Activated naive CD4-positive, alpha-beta T cell treated with anti-CD3 and anti-CD28 coated beads for 36 hours (primary cell): ENCODE results near the gene NLRP12. TPM values are rescaled to one million over a fixed set of nuclear protein-coding genes. Genes with fewer than 3 reads are reported as not detected.

Source experiments
- CTCF ChIA-PET: fragments of 350-600 bp; sonication (Branson Sonifier 250); formaldehyde crosslinking; loops from one replicate; lab custom pipeline; 2021; ENCODE audit warnings: antibody characterized with exemption; lab: Charles Lee
- DNase-seq: peaks from one replicate; pipeline ENCODE4 v3.0.0-alpha.2; 2020
- H3K27ac Mint-ChIP-seq: one replicate; pipeline ENCODE4 v1.8.0; 2021; ENCODE audit warnings: mild to moderate bottlenecking, mixed read lengths
- H3K27me3 Mint-ChIP-seq: one replicate; pipeline ENCODE4 v1.8.0; 2021; ENCODE audit warnings: low read depth, mixed read lengths
- H3K36me3 Mint-ChIP-seq: one replicate; pipeline ENCODE4 v1.8.0; 2021; ENCODE audit warnings: low read depth, mixed read lengths
- H3K4me1 Mint-ChIP-seq: one replicate; pipeline ENCODE4 v1.8.0; 2021; ENCODE audit warnings: low read depth, mixed read lengths
- H3K4me3 Mint-ChIP-seq: one replicate; pipeline ENCODE4 v1.8.0; 2021; ENCODE audit warnings: mild to moderate bottlenecking, moderate library complexity, mixed read lengths
- H3K9me3 Mint-ChIP-seq: one replicate; pipeline ENCODE4 v1.8.0; 2021; ENCODE audit warnings: mixed read lengths
- intact Hi-C: fragments of 100-400 bp; cut with micrococcal nuclease; formaldehyde crosslinking; loops from one replicate; pipeline ENCODE4 v1.15.1; 2023
- total RNA-seq, 2 experiments: library from RNA; stranded (reverse); gene quantifications; one replicate each; pipeline ENCODE4 v1.2.3, GENCODE V29; 2021

The NLRP12 gene
- total RNA-seq, 2 experiments from 2014 or later, result not detected

- Mint-ChIP-seq H3K27me3 (peaks cover 32% of the 10 kb centered on the region), H3K4me3 (no peak overlapping the region), H3K9me3 (no peaks in the 10 kb centered on the region), H3K4me1 (peaks cover 4% of the 10 kb centered on the region), H3K27ac (no peak overlapping the region), H3K36me3 (no peaks in the 10 kb centered on the region)
- intact Hi-C loops, result no loop called here
- no peak for DNase-seq
- CTCF ChIA-PET, result interaction anchor here (1.2 kb wide), 1 partner anchor 197 kb away, joined by 3 read pairs; no protein-coding TSS in a partner anchor
These were observed 2.8 kb upstream of the NLRP12 start for GRCh38 chr19:53826876-53827275.

- Mint-ChIP-seq H3K9me3 (no peaks in the 10 kb centered on the region), H3K27ac (no peak overlapping the region), H3K36me3 (no peaks in the 10 kb centered on the region), H3K4me1 (peaks cover 2% of the 10 kb centered on the region), H3K27me3 (peaks cover 23% of the 10 kb centered on the region), H3K4me3 (peak overlapping the region; percentile 45)
- CTCF ChIA-PET, result no interaction called here
- intact Hi-C loops, result no loop called here
- DNase-seq, result no peak
These were observed 564 bp downstream of the NLRP12 start for GRCh38 chr19:53823380-53824120.

GRCh38 chr19:53819861-53820260, 4.3 kb downstream of the NLRP12 start:
- Mint-ChIP-seq H3K4me1 (no peaks in the 10 kb centered on the region), H3K9me3 (no peaks in the 10 kb centered on the region), H3K36me3 (no peaks in the 10 kb centered on the region), H3K27ac (no peak overlapping the region), H3K27me3 (peaks cover 17% of the 10 kb centered on the region), H3K4me3 (no peak overlapping the region)
- CTCF ChIA-PET, result no interaction called here
- intact Hi-C loops, result no loop called here
- DNase-seq, result no peak

- Mint-ChIP-seq H3K27me3 (peaks cover 6% of the 10 kb centered on the region), H3K27ac (no peak overlapping the region), H3K36me3 (no peaks in the 10 kb centered on the region), H3K9me3 (no peaks in the 10 kb centered on the region), H3K4me3 (no peak overlapping the region), H3K4me1 (no peaks in the 10 kb centered on the region)
- no peak for DNase-seq
- intact Hi-C loops, result no loop called here
- CTCF ChIA-PET, result no interaction called here
These were observed 5.4 kb downstream of the NLRP12 start for GRCh38 chr19:53818756-53819155.

- Mint-ChIP-seq H3K4me3 (no peak overlapping the region), H3K27me3 (no peaks in the 10 kb centered on the region), H3K36me3 (no peaks in the 10 kb centered on the region), H3K9me3 (no peaks in the 10 kb centered on the region), H3K4me1 (no peaks in the 10 kb centered on the region), H3K27ac (no peak overlapping the region)
- intact Hi-C loops, result no loop called here
- no peak for DNase-seq
- CTCF ChIA-PET, result interaction anchor here (1.6 kb wide), 1 partner anchor 17 kb away, joined by 3 read pairs; no protein-coding TSS in a partner anchor
These were observed 10.1 kb downstream of the NLRP12 start for GRCh38 chr19:53813996-53814395.

GRCh38 chr19:53812335-53812734, 11.8 kb downstream of the NLRP12 start:
- CTCF ChIA-PET, result interaction anchor here (0.6 kb wide), 1 partner anchor 997 kb away, joined by 3 read pairs; no protein-coding TSS in a partner anchor
- DNase-seq, result no peak
- H3K9me3 Mint-ChIP-seq, result no peaks in the 10 kb centered on the region
- intact Hi-C loops, result no loop called here
- no peak overlapping the region for H3K27ac Mint-ChIP-seq
- no peaks in the 10 kb centered on the region for H3K36me3 Mint-ChIP-seq
- no peaks in the 10 kb centered on the region for H3K4me1 Mint-ChIP-seq
- no peaks in the 10 kb centered on the region for H3K27me3 Mint-ChIP-seq
- no peak overlapping the region for H3K4me3 Mint-ChIP-seq

GRCh38 chr19:53810891-53811290, 13.2 kb downstream of the NLRP12 start:
- Mint-ChIP-seq H3K4me3 (no peak overlapping the region), H3K36me3 (no peaks in the 10 kb centered on the region), H3K4me1 (no peaks in the 10 kb centered on the region), H3K27ac (no peak overlapping the region), H3K27me3 (no peaks in the 10 kb centered on the region), H3K9me3 (no peaks in the 10 kb centered on the region)
- CTCF ChIA-PET, result interaction anchor here (0.6 to 1.0 kb wide), 2 partner anchors 19 to 1020 kb away, joined by 3 read pairs; no protein-coding TSS in a partner anchor
- intact Hi-C loops, result no loop called here
- no peak for DNase-seq

- intact Hi-C loops, result no loop called here
- Mint-ChIP-seq H3K4me3 (no peak overlapping the region), H3K36me3 (no peaks in the 10 kb centered on the region), H3K27ac (no peak overlapping the region), H3K9me3 (no peaks in the 10 kb centered on the region), H3K27me3 (no peaks in the 10 kb centered on the region), H3K4me1 (no peaks in the 10 kb centered on the region)
- CTCF ChIA-PET, result interaction anchor here (0.8 to 2.2 kb wide), 2 partner anchors 17 to 44 kb away, joined by 3 to 10 read pairs; no protein-coding TSS in a partner anchor
- no peak for DNase-seq
These were observed 13.9 kb downstream of the NLRP12 start for GRCh38 chr19:53810187-53810546.

- no peak overlapping the region for H3K4me3 Mint-ChIP-seq
- no peaks in the 10 kb centered on the region for H3K27me3 Mint-ChIP-seq
- no peak for DNase-seq
- H3K36me3 Mint-ChIP-seq, result no peaks in the 10 kb centered on the region
- CTCF ChIA-PET, result interaction anchor here (0.6 to 2.3 kb wide), 4 partner anchors 17 to 533 kb away, joined by 3 to 10 read pairs (median 4); no protein-coding TSS in a partner anchor
- H3K4me1 Mint-ChIP-seq, result no peaks in the 10 kb centered on the region
- intact Hi-C loops, result no loop called here
- H3K27ac Mint-ChIP-seq, result no peak overlapping the region
- H3K9me3 Mint-ChIP-seq, result no peaks in the 10 kb centered on the region
These were observed 14.5 kb downstream of the NLRP12 start for GRCh38 chr19:53809518-53810186.

GRCh38 chr19:53808710-53809125, 15.4 kb downstream of the NLRP12 start:
- DNase-seq, result no peak
- Mint-ChIP-seq H3K27ac (no peak overlapping the region), H3K4me3 (no peak overlapping the region), H3K4me1 (no peaks in the 10 kb centered on the region), H3K27me3 (no peaks in the 10 kb centered on the region), H3K36me3 (no peaks in the 10 kb centered on the region), H3K9me3 (no peaks in the 10 kb centered on the region)
- intact Hi-C loops, result no loop called here
- CTCF ChIA-PET, result interaction anchor here (0.6 to 2.3 kb wide), 3 partner anchors 16 to 534 kb away, joined by 3 to 10 read pairs (median 6); no protein-coding TSS in a partner anchor

- H3K27ac Mint-ChIP-seq, result no peak overlapping the region
- no peak for DNase-seq
- H3K4me1 Mint-ChIP-seq, result no peaks in the 10 kb centered on the region
- H3K36me3 Mint-ChIP-seq, result no peaks in the 10 kb centered on the region
- H3K27me3 Mint-ChIP-seq, result no peaks in the 10 kb centered on the region
- CTCF ChIA-PET, result interaction anchor here (0.6 kb wide), 1 partner anchor 134 kb away, joined by 5 read pairs; no protein-coding TSS in a partner anchor
- H3K4me3 Mint-ChIP-seq, result no peak overlapping the region
- no peaks in the 10 kb centered on the region for H3K9me3 Mint-ChIP-seq
- intact Hi-C loops, result no loop called here
These were observed 22.9 kb downstream of the NLRP12 start for GRCh38 chr19:53801257-53801656.

- Mint-ChIP-seq H3K27ac (no peak overlapping the region), H3K4me1 (no peaks in the 10 kb centered on the region), H3K27me3 (no peaks in the 10 kb centered on the region), H3K4me3 (no peak overlapping the region), H3K36me3 (no peaks in the 10 kb centered on the region), H3K9me3 (no peaks in the 10 kb centered on the region)
- DNase-seq, result no peak
- intact Hi-C loops, result no loop called here
- CTCF ChIA-PET, result interaction anchor here (1.5 kb wide), 1 partner anchor 229 kb away, joined by 4 read pairs; no protein-coding TSS in a partner anchor
These were observed 29.1 kb downstream of the NLRP12 start for GRCh38 chr19:53795019-53795418.
